Keratinocyte (primary cell): ENCODE measurements around the gene ARID1B. TPM values are rescaled to one million over a fixed set of nuclear protein-coding genes. Genes with fewer than 3 reads are reported as not detected.

Experiments
- DNase-seq: peaks from one replicate; pipeline ENCODE4 v3.0.0-alpha.2; 2011; ENCODE audit warnings: low read depth, missing footprints, low spot score
- FAIRE-seq: peaks from 2 replicates; lab custom pipeline; 2011; peaks lifted over from hg19 to GRCh38; lab: Jason Lieb, UNC
- H2AFZ ChIP-seq: 2 replicates; pipeline ENCODE4 v1.6.0; 2012; ENCODE audit warnings: low read length, control low read depth, inconsistent platforms; ENCODE audit not compliant: control insufficient read depth
- H3K27ac ChIP-seq: 2 replicates; pipeline ENCODE4 v1.5.1; 2011; ENCODE audit warnings: low read length; ENCODE audit not compliant: control insufficient read depth, insufficient read depth
- H3K27me3 ChIP-seq: 3 replicates; pipeline ENCODE4 v1.6.0; 2011; ENCODE audit warnings: low read length; ENCODE audit not compliant: control insufficient read depth, insufficient read depth; ENCODE audit errors: extremely low read depth
- H3K36me3 ChIP-seq, 2 experiments: 2 replicates in 1 of 2; 3 replicates in 1 of 2; pipeline ENCODE4 v1.5.1; 2011; ENCODE audit warnings: low read length in 2 of 2, mild to moderate bottlenecking in 1 of 2; ENCODE audit not compliant: control insufficient read depth in 2 of 2, insufficient read depth in 2 of 2; ENCODE audit errors: extremely low read depth in 1 of 2
- H3K4me1 ChIP-seq: 3 replicates; pipeline ENCODE4 v1.5.1; 2011; ENCODE audit warnings: low read length; ENCODE audit not compliant: control insufficient read depth, insufficient read depth; ENCODE audit errors: extremely low read depth
- H3K4me2 ChIP-seq: 3 replicates; pipeline ENCODE4 v1.6.0; 2011; ENCODE audit warnings: low read depth, low read length; ENCODE audit not compliant: control insufficient read depth, insufficient read depth; ENCODE audit errors: extremely low read depth
- H3K4me3 ChIP-seq, 3 experiments: fragments of 200-600 bp in 1 of 3; sonication (generic) in 1 of 3; 2 replicates in 2 of 3; 3 replicates in 1 of 3; pipeline ENCODE4 v1.5.1; 2011 to 2016; ENCODE audit warnings: low read length in 3 of 3, mild to moderate bottlenecking in 3 of 3, control low read depth in 2 of 3, inconsistent platforms in 1 of 3, low read depth in 1 of 3, mixed read lengths in 1 of 3, mixed run types in 1 of 3, moderate library complexity in 1 of 3; ENCODE audit not compliant: control insufficient read depth in 2 of 3, insufficient read depth in 2 of 3; ENCODE audit errors: extremely low read depth in 1 of 3
- H3K79me2 ChIP-seq: 2 replicates; pipeline ENCODE4 v1.6.0; 2012; ENCODE audit warnings: low read length; ENCODE audit not compliant: control insufficient read depth, insufficient read depth
- H3K9ac ChIP-seq: 3 replicates; pipeline ENCODE4 v1.6.0; 2011; ENCODE audit warnings: low read length; ENCODE audit not compliant: control insufficient read depth, insufficient read depth; ENCODE audit errors: extremely low read depth
- H3K9me1 ChIP-seq: 3 replicates; pipeline ENCODE4 v1.6.0; 2011; ENCODE audit warnings: low read length; ENCODE audit not compliant: control insufficient read depth, insufficient read depth; ENCODE audit errors: extremely low read depth
- H3K9me3 ChIP-seq: 2 replicates; pipeline ENCODE4 v1.5.1; 2012; ENCODE audit warnings: low read depth, low read length; ENCODE audit not compliant: control insufficient read depth
- H4K20me1 ChIP-seq: 3 replicates; pipeline ENCODE4 v1.6.0; 2011; ENCODE audit warnings: low read length; ENCODE audit not compliant: control insufficient read depth, insufficient read depth; ENCODE audit errors: extremely low read depth
- CTCF ChIP-seq, 3 experiments: IDR thresholded peaks in 1 of 3; conservative IDR thresholded peaks in 1 of 3; optimal IDR thresholded peaks in 1 of 3; 2 replicates in 2 of 3; 3 replicates in 1 of 3; pipeline versions ENCODE3 to v1.5.1; 2011; ENCODE audit warnings: low read length in 3 of 3, mild to moderate bottlenecking in 3 of 3, moderate library complexity in 2 of 3, control low read depth in 1 of 3, inconsistent platforms in 1 of 3; ENCODE audit not compliant: insufficient read depth in 2 of 3; ENCODE audit errors: extremely low read depth in 1 of 3
- EZH2 ChIP-seq: IDR thresholded peaks from one replicate; pipeline ENCODE4 v1.6.1; 2012; ENCODE audit warnings: inconsistent platforms, mild to moderate bottlenecking, low read length, moderate library complexity
- dilution Hi-C: fragments of 300-500 bp; cut with MboI; formaldehyde crosslinking; loops from one replicate; pipeline ENCODE4 v1.7.0; 2020; ENCODE audit warnings: low sequenced_read_pairs; ENCODE audit not compliant: extremely low pct_ligation_motif_present
- polyA plus RNA-seq, 5 experiments: library from polyadenylated mRNA; depleted of rRNA in 3 of 5; stranded (reverse) in 3 of 5; stranded (forward) in 1 of 5; unstranded in 1 of 5; fragments of >200 nt; gene quantifications; 1 replicate in 1 of 5; 2 replicates in 3 of 5; 3 replicates in 1 of 5; pipeline versions ENCODE4 v1.2.1 to v1.2.3, GENCODE V29; 2011 to 2012; ENCODE audit warnings: missing spikeins in 2 of 5, low read depth in 1 of 5, low replicate concordance in 1 of 5

Gene ARID1B
- polyA plus RNA-seq, 1 donor (not counting 4 experiments of a cell fraction or from before 2014, with no cell fraction given), result 14.9 TPM

- no peak overlapping the region for H3K4me3 ChIP-seq
- peaks cover 35% of the 10 kb centered on the region for H3K27me3 ChIP-seq
- dilution Hi-C loops, result no loop called here
- no peak for DNase-seq
- no peaks in the 10 kb centered on the region for H4K20me1 ChIP-seq
- no peak for FAIRE-seq
- no peaks in the 10 kb centered on the region for H3K9me3 ChIP-seq
- peaks cover 13% of the 10 kb centered on the region for H3K4me1 ChIP-seq
- H3K27ac ChIP-seq, result no peak overlapping the region
- no peak overlapping the region for H3K9ac ChIP-seq
- TF ChIP-seq CTCF (optimal IDR thresholded peaks at IDR 0.05 in 1 of 3, IDR thresholded peaks at IDR 0.05 in 1 of 3, conservative IDR thresholded peaks at IDR 0.05 in 1 of 3; ENCODE audit: extremely low read depth in 1 of 3, insufficient read depth in 2 of 3, low read length in 3 of 3) (no peak), EZH2 (no peak)
- no peaks in the 10 kb centered on the region for H3K9me1 ChIP-seq
- no peak overlapping the region for H2AFZ ChIP-seq
- no peak overlapping the region for H3K4me2 ChIP-seq
- no peaks in the 10 kb centered on the region for H3K79me2 ChIP-seq
- no peaks in the 10 kb centered on the region for H3K36me3 ChIP-seq
These were observed 463.8 kb downstream of the ARID1B start for GRCh38 chr6:157240960-157241311.

- no peak overlapping the region for H3K4me3 ChIP-seq
- H4K20me1 ChIP-seq, result no peaks in the 10 kb centered on the region
- peaks cover 13% of the 10 kb centered on the region for H3K4me1 ChIP-seq
- no peaks in the 10 kb centered on the region for H3K9me1 ChIP-seq
- no peaks in the 10 kb centered on the region for H3K36me3 ChIP-seq
- H3K27me3 ChIP-seq, result peaks cover 17% of the 10 kb centered on the region
- TF ChIP-seq EZH2, result no peak
- no peak for TF ChIP-seq CTCF (optimal IDR thresholded peaks at IDR 0.05 in 1 of 3, IDR thresholded peaks at IDR 0.05 in 1 of 3, conservative IDR thresholded peaks at IDR 0.05 in 1 of 3; ENCODE audit: extremely low read depth in 1 of 3, insufficient read depth in 2 of 3, low read length in 3 of 3)
- no peaks in the 10 kb centered on the region for H3K9me3 ChIP-seq
- no peak overlapping the region for H3K4me2 ChIP-seq
- no peak overlapping the region for H3K27ac ChIP-seq
- dilution Hi-C loops, result no loop called here
- DNase-seq (no peak), FAIRE-seq (no peak)
- no peak overlapping the region for H2AFZ ChIP-seq
- H3K79me2 ChIP-seq, result no peaks in the 10 kb centered on the region
- H3K9ac ChIP-seq, result no peak overlapping the region
These were observed 465.6 kb downstream of the ARID1B start for GRCh38 chr6:157242791-157243190.
